SK-N-SH (cell line): Measurements from ENCODE around the gene RNU1-3.
"Not testable (repeated sequence)": the region's sequence is repeated elsewhere in the genome, so short reads cannot be mapped to it uniquely, and the experiment has no call there.

Source experiments
- CHD2 ChIP-seq: fragments of 150-350 bp; IDR thresholded peaks from 2 replicates; pipeline ENCODE4 v1.6.1; 2018; ENCODE audit warnings: low read length; ENCODE audit not compliant: partially characterized antibody
- CTCF ChIP-seq: fragments of 200-600 bp; sonication (generic); IDR thresholded peaks from 2 replicates; pipeline ENCODE4 v1.6.1; 2017; ENCODE audit warnings: antibody characterized with exemption, mild to moderate bottlenecking, moderate library complexity
- PBX3 ChIP-seq: IDR thresholded peaks from 2 replicates; pipeline ENCODE4; 2012
- SIN3A ChIP-seq: IDR thresholded peaks from 2 replicates; pipeline ENCODE4 v1.6.1; 2012; ENCODE audit warnings: low read depth, mild to moderate bottlenecking, low read length, moderate library complexity, borderline replicate concordance

- not testable (repeated sequence) for TF ChIP-seq CTCF, CHD2, SIN3A, PBX3
Observed at GRCh38 chr1:16694308-16694702, 27.6 kb upstream of the RNU1-3 start.
